ENCODE measurements around the gene HOXB5. TPM values are rescaled to one million over a fixed set of nuclear protein-coding genes. Genes with fewer than 3 reads are reported as not detected.

Gene HOXB5
- total and polyA plus RNA-seq, 2 of the 4 experiments (the other 2 are of a cell fraction), result 0.54 to 18.0 TPM

DNA sequence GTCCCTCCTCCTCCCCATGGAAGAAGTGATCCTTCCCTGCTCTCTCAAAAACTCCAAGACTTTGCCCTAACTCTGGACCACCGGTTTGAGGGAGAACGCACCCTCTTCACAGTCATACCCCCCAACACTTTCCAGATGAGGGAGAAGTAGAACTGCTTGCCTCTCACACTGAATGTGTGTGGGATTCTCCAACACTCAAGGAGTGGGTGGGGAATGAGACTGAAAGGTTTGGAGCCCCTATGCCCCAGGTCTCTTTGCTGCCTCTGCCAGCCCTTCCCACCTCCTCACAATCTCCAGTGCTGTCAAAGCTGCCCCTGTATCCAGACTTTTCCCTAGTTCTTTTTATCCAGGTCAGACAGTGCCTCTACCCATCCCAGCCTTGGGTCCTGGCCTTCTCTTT, 26.9 kb downstream of the HOXB5 start:
- H3K4me1 ChIP-seq (ENCODE audit: control insufficient read depth, insufficient read depth, low read length), result peaks cover 59% of the 10 kb centered on the region
- intact Hi-C loops (cut with micrococcal nuclease), result no loop called here
- no peaks in the 10 kb centered on the region for H3K27me3 ChIP-seq (ENCODE audit: control insufficient read depth, insufficient read depth, low read length)

More for the DNA sequence above, 26.9 kb downstream of the HOXB5 start:
- peak overlapping the region; percentile 96 for H4K91ac ChIP-seq (ENCODE audit: insufficient read depth, low read depth, low read length)
- in situ Hi-C loops (cut with MboI; ENCODE audit: low sequenced_read_pairs), result no loop called here
- H3K9me3 ChIP-seq (ENCODE audit: control insufficient read depth, insufficient read depth, low read length), result no peaks in the 10 kb centered on the region
- no peak overlapping the region for H2AFZ ChIP-seq (replicated peaks; ENCODE audit: low read length, poor library complexity)
- peak overlapping the region; percentile 75 for H2AK9ac ChIP-seq (replicated peaks; ENCODE audit: low read depth, low read length, poor library complexity)
- H2BK20ac ChIP-seq (ENCODE audit: low read depth, low read length), result peak overlapping the region; percentile 48
- no TSS peak for BruUV-seq (replicated peaks)
- H3K9ac ChIP-seq (ENCODE audit: low read depth, low read length), result peak overlapping the region; percentile 92
- no peak for ATAC-seq (ENCODE audit: low read depth)
- peak overlapping the region; percentile 83 for H2BK120ac ChIP-seq (ENCODE audit: low read depth, low read length)
- DNase-seq, result no peak
- H4K8ac ChIP-seq (ENCODE audit: low read depth in 2 of 2, low read length in 2 of 2), result peak overlapping the region; percentile 77 to 92
- peaks cover 20% of the 10 kb centered on the region for H3K9me1 ChIP-seq (ENCODE audit: insufficient read depth, low read length)
- CTCF ChIA-PET, result no interaction called here
- peak overlapping the region; percentile 99 for H2BK5ac ChIP-seq (ENCODE audit: low read depth, low read length, poor library complexity, severe bottlenecking)
- H3K79me1 ChIP-seq (ENCODE audit: low read depth in 1 of 2, low read length in 2 of 2), result peaks cover 0 to 17% of the 10 kb centered on the region in 2 experiments; a peak in 2 of 4 replicates
- dilution Hi-C loops (cut with HindIII; ENCODE audit: low sequenced_read_pairs, unreplicated experiment), result no loop called here
- peak overlapping the region; percentile 93 for H3K27ac ChIP-seq (ENCODE audit: insufficient read depth, low read length)
- H4K5ac ChIP-seq (ENCODE audit: low read depth, low read length), result peak overlapping the region; percentile 47
- H3K4ac ChIP-seq (ENCODE audit: low read depth, low read length), result peak overlapping the region; percentile 99
- peaks cover 25% of the 10 kb centered on the region for H4K20me1 ChIP-seq (ENCODE audit: insufficient read depth, low read length)
- peak overlapping the region; percentile 95 for H3K14ac ChIP-seq (replicated peaks; ENCODE audit: low read depth, low read length)
- H3K4me2 ChIP-seq (ENCODE audit: low read depth, low read length), result peak overlapping the region; percentile 83
- TF ChIP-seq SMC3 (IDR thresholded peaks at IDR 0.05; ENCODE audit: low read depth, low read length) (no peak), CHD1 (IDR thresholded peaks at IDR 0.05; ENCODE audit: low read depth, low read length) (no peak), POLR2A (IDR thresholded peaks at IDR 0.05; ENCODE audit: low read depth, low read length) (no peak), BHLHE40 (IDR thresholded peaks at IDR 0.05; ENCODE audit: low read depth, low read length) (no peak), CEBPB (IDR thresholded peaks at IDR 0.05; ENCODE audit: low read depth, low read length) (no peak)
- no peak overlapping the region for H3K4me3 ChIP-seq (ENCODE audit: insufficient read depth, low read depth, low read length)
- H3K36me3 ChIP-seq (ENCODE audit: control insufficient read depth, insufficient read depth, low read length), result peaks cover 46% of the 10 kb centered on the region; the same call in 1 of the 2 replicates
- H3K23ac ChIP-seq (ENCODE audit: low read depth, low read length), result peak overlapping the region; percentile 99
- POLR2A ChIA-PET (ENCODE audit: unreplicated experiment), result interaction anchor here (0.8 to 1.4 kb wide), 2 partner anchors 22 to 25 kb away, joined by 4 to 8 read pairs; no protein-coding TSS in a partner anchor
- no CpG with 5 or more reads among the region's 2 CpGs for WGBS, 2 experiments (ENCODE audit: extremely low coverage in 2 of 2, insufficient read length in 1 of 2)
- no peak overlapping the region; the same call in 1 of the 2 replicates for H3K56ac ChIP-seq (ENCODE audit: extremely low read depth, insufficient read depth, low read length)
- H3K18ac ChIP-seq (ENCODE audit: low read depth, low read length), result peak overlapping the region; percentile 63
- peak overlapping the region; percentile 78 for H2AK5ac ChIP-seq (ENCODE audit: low read depth, low read length)
- H2BK15ac ChIP-seq (ENCODE audit: low read depth, low read length), result peak overlapping the region; percentile 89; the same call in 2 of the 3 replicates
